ENCODE results near the gene MICA. TPM values are rescaled to one million over a fixed set of nuclear protein-coding genes. Genes with fewer than 3 reads are reported as not detected.
A peak's percentile ranks its signal among the peaks of the same experiment; 100 is the strongest.
"Not testable (repeated sequence)": the region's sequence is repeated elsewhere in the genome, so short reads cannot be mapped to it uniquely, and the experiment has no call there.

The MICA gene
- total and polyA plus RNA-seq, 4 donors, result 19.8 to 89.6 (median 27.3) TPM

DNA sequence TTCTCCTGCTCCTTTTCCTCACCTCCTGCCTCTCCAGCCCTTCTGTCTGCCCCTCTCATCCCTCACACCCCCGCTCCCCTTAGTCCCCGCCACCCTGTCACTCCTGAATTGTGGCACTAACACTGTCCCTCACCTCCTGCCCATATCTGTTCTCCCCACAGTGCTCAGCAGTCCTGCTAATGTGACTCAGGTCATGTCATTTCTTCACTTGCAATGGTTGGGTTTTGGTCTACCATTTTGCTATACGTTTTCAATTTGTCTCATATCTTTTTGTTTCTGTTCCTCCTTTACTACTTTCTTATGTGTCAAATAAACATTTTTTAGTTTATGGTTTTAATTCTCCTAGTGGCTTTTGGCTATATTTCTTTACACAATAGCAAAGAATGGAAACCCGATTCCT is 45.1 kb upstream of the MICA start:
- 38 to 42% methylated on average over 4 of the region's 4 CpGs for WGBS, 2 donors
- Histone ChIP-seq H3K36me3 (ENCODE audit: control insufficient read depth in 1 of 2, insufficient read depth in 2 of 2, low read length in 1 of 2) (no peaks in the 10 kb centered on the region), H3K27me3 (ENCODE audit: control insufficient read depth in 1 of 2, insufficient read depth in 2 of 2, low read length in 1 of 2) (no peaks in the 10 kb centered on the region), H3K9me3 (ENCODE audit: control insufficient read depth, low read length) (no peaks in the 10 kb centered on the region), H3K4me3 (ENCODE audit: low read length in 2 of 2) (no peak overlapping the region), H3K4me1 (ENCODE audit: control insufficient read depth in 1 of 2, insufficient read depth in 2 of 2, low read length in 2 of 2) (no peaks in the 10 kb centered on the region), H3K27ac (ENCODE audit: low read depth in 1 of 2, low read length in 2 of 2) (no peak overlapping the region)
- intact Hi-C loops (cut with DNase I), result loop anchor here in 1 of 2 donors (5.0 kb wide), 1 partner anchor 86 kb away; the partner anchor contains the start of gene HLA-C
- no peak for DNase-seq
- ATAC-seq (ENCODE audit: low FRiP score), result no peak

DNA sequence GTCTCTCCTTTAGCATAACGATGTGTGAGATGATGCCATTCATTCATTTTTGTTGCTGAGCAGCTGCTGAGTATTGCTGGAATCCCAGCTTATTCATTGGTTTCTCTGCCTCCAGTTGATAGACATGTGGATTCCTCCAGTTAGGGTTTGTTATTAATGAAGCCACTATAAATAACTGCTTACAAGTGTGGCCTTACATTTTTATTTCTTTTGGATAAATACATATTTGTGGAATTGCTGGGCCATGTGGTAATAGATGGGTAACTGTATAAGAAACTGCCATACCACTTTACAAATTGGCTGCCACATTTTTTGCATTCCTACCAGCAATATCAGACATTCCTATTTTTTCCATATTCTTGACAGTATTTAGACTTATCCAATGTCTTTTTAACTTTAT is 43.8 kb upstream of the MICA start:
- WGBS, 2 donors, result 18 to 61% methylated on average over 1 of the region's 1 CpG

DNA sequence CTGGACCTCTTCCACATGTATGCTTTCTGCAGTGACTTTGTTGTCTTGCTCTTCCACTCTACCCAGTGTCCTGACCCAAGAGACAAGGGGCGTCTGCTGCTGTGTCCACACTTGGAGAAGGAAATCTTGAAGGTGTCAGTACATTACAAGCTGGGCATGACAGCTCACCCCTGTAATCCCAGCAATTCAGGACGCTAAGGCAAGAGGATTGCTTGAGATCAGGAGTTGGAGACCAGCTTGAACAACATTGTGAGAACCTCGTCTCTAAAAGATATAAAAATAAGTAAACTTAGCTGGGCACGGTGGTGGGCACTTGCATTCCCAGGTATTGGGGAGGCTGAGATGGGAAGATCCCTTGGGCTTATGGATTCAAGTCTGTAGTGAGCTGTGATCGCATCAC is 40.6 kb upstream of the MICA start:
- DNase-seq, result no peak
- no peak for ATAC-seq (ENCODE audit: low FRiP score)

More for the DNA sequence above, 43.8 kb upstream of the MICA start:
- Histone ChIP-seq H3K4me3 (ENCODE audit: low read length in 2 of 2) (no peak overlapping the region), H3K27me3 (ENCODE audit: control insufficient read depth in 1 of 2, insufficient read depth in 2 of 2, low read length in 1 of 2) (no peaks in the 10 kb centered on the region), H3K27ac (ENCODE audit: low read depth in 1 of 2, low read length in 2 of 2) (no peak overlapping the region), H3K36me3 (ENCODE audit: control insufficient read depth in 1 of 2, insufficient read depth in 2 of 2, low read length in 1 of 2) (no peaks in the 10 kb centered on the region), H3K4me1 (ENCODE audit: control insufficient read depth in 1 of 2, insufficient read depth in 2 of 2, low read length in 2 of 2) (no peaks in the 10 kb centered on the region), H3K9me3 (ENCODE audit: control insufficient read depth, low read length) (no peaks in the 10 kb centered on the region)
- no peak for ATAC-seq (ENCODE audit: low FRiP score)
- intact Hi-C loops (cut with DNase I), result loop anchor here in 1 of 2 donors (5.0 kb wide), 1 partner anchor 87 kb away; the partner anchor contains the start of gene HLA-C
- DNase-seq, result no peak

DNA sequence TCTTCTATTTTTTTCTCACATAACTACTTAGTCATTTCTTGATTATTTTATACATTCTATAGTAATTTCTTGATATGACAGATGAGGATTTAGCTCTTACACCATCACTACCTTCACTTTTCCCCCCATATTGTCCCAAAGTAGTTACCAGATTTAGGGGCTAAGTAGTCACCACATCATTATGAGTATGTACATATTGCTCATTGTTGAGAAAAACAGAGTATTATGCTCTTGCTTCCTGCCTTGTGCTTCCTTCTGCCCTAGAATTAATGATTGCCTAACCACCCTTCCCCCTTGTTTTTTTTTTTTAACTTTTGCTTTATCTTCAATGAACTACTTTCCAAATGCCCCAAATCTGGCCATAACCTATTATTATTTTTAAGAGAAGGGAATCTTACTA is 39.6 kb upstream of the MICA start:
- H3K4me3 ChIP-seq (ENCODE audit: low read length in 2 of 2), result no peak overlapping the region
- ATAC-seq (ENCODE audit: low FRiP score), result no peak

More for the DNA sequence above, 40.6 kb upstream of the MICA start:
- WGBS, 2 donors, result 29 to 51% methylated on average over 5 of the region's 5 CpGs
- Histone ChIP-seq H3K27me3 (ENCODE audit: control insufficient read depth in 1 of 2, insufficient read depth in 2 of 2, low read length in 1 of 2) (no peaks in the 10 kb centered on the region), H3K27ac (ENCODE audit: low read depth in 1 of 2, low read length in 2 of 2) (no peak overlapping the region), H3K4me3 (ENCODE audit: low read length in 2 of 2) (no peak overlapping the region), H3K36me3 (ENCODE audit: control insufficient read depth in 1 of 2, insufficient read depth in 2 of 2, low read length in 1 of 2) (no peaks in the 10 kb centered on the region), H3K9me3 (ENCODE audit: control insufficient read depth, low read length) (no peaks in the 10 kb centered on the region), H3K4me1 (ENCODE audit: control insufficient read depth in 1 of 2, insufficient read depth in 2 of 2, low read length in 2 of 2) (no peaks in the 10 kb centered on the region)
- intact Hi-C loops (cut with DNase I), result no loop called here

DNA sequence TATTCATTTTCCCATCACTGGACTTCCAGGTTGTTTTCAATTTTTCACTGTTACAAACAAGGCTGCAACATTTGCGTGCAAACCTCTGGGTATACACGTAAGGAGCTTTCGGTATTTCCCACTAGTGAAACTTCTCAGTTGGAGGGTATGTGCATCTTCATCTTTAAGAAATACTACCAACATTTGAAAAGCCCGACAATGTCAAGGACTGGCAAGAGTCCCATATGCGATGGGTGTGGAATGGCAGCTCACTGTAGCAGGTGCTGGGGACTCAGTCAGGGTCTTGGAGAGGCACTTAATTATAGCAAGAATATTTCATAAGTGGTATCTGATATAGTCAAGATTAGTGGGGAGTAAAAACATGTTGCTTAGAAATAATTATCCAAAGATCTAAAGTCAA is 37.5 kb upstream of the MICA start:
- Histone ChIP-seq H3K27me3 (ENCODE audit: control insufficient read depth in 1 of 2, insufficient read depth in 2 of 2, low read length in 1 of 2) (no peaks in the 10 kb centered on the region), H3K4me3 (ENCODE audit: low read length in 2 of 2) (no peak overlapping the region), H3K27ac (ENCODE audit: low read depth in 1 of 2, low read length in 2 of 2) (no peak overlapping the region), H3K9me3 (ENCODE audit: control insufficient read depth, low read length) (no peaks in the 10 kb centered on the region), H3K4me1 (ENCODE audit: control insufficient read depth in 1 of 2, insufficient read depth in 2 of 2, low read length in 2 of 2) (no peaks in the 10 kb centered on the region), H3K36me3 (ENCODE audit: control insufficient read depth in 1 of 2, insufficient read depth in 2 of 2, low read length in 1 of 2) (no peaks in the 10 kb centered on the region)
- ATAC-seq (ENCODE audit: low FRiP score) (no peak), DNase-seq (no peak)
- intact Hi-C loops (cut with DNase I), result loop anchor here (2.0 to 5.0 kb wide), 3 partner anchors 94 to 229 kb away; partner anchors contain the start of gene HLA-C (in 1 of the 2)
- WGBS, 2 donors, result 59 to 63% methylated on average over 5 of the region's 5 CpGs

More for the DNA sequence above, 39.6 kb upstream of the MICA start:
- Histone ChIP-seq H3K9me3 (ENCODE audit: control insufficient read depth, low read length) (no peaks in the 10 kb centered on the region), H3K27ac (ENCODE audit: low read depth in 1 of 2, low read length in 2 of 2) (no peak overlapping the region), H3K27me3 (ENCODE audit: control insufficient read depth in 1 of 2, insufficient read depth in 2 of 2, low read length in 1 of 2) (no peaks in the 10 kb centered on the region), H3K4me1 (ENCODE audit: control insufficient read depth in 1 of 2, insufficient read depth in 2 of 2, low read length in 2 of 2) (no peaks in the 10 kb centered on the region), H3K36me3 (ENCODE audit: control insufficient read depth in 1 of 2, insufficient read depth in 2 of 2, low read length in 1 of 2) (no peaks in the 10 kb centered on the region)
- intact Hi-C loops (cut with DNase I), result no loop called here
- no peak for DNase-seq

DNA sequence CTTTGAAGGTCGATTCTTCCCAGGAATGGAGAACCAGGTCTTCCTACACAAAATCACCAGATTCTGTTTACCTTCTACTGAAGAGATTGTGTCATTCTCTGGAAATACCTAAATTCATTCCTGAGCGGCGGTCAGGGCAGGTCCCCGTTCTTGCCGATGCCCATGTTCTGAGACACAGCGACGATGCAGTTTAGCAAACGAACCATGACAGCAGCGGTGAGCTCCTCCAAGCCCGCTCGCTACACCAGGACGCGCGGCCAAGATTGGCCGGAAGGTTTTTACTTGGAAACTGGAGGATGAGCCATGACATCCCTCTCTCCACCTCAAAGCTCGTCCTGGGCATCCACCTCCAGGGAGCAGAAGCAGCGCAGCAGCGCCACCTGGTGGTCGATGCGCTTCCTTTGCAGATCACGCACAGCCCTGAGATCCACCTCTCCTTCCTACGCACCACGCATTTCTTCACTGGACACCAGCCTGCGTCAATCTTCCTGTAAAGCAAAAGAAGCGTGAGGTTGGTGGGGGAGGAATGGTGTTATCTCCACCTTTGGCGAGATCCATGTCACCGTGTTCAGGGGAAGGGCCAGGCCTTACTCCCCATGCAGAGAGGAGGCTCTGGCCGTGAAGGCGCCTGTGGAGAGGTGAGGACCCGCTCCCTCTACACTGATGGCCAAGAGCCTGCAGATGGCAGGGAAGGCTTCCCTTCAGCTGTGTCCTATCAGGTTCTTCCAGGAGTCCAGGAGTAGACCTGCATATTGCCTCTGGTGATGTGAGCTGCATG is 36.5 kb upstream of the MICA start:
- 2 to 4% methylated on average over 28 to 30 of the region's 30 CpGs for WGBS, 2 donors
- Histone ChIP-seq H3K36me3 (ENCODE audit: control insufficient read depth in 1 of 2, insufficient read depth in 2 of 2, low read length in 1 of 2) (no peaks in the 10 kb centered on the region), H3K9me3 (ENCODE audit: control insufficient read depth, low read length) (no peaks in the 10 kb centered on the region), H3K4me1 (ENCODE audit: control insufficient read depth in 1 of 2, insufficient read depth in 2 of 2, low read length in 2 of 2) (no peaks in the 10 kb centered on the region), H3K4me3 (ENCODE audit: low read length in 2 of 2) (no peak overlapping the region), H3K27ac (ENCODE audit: low read depth in 1 of 2, low read length in 2 of 2) (no peak overlapping the region), H3K27me3 (ENCODE audit: control insufficient read depth in 1 of 2, insufficient read depth in 2 of 2, low read length in 1 of 2) (no peaks in the 10 kb centered on the region)
- intact Hi-C loops (cut with DNase I), result loop anchor here (1.0 to 5.0 kb wide), 5 partner anchors 95 to 230 kb away; partner anchors contain the start of gene HLA-C (in 1 of the 2)
- peak; percentile 96 for ATAC-seq (ENCODE audit: low FRiP score)
- DNase-seq, result peak; percentile 89 to 97

DNA sequence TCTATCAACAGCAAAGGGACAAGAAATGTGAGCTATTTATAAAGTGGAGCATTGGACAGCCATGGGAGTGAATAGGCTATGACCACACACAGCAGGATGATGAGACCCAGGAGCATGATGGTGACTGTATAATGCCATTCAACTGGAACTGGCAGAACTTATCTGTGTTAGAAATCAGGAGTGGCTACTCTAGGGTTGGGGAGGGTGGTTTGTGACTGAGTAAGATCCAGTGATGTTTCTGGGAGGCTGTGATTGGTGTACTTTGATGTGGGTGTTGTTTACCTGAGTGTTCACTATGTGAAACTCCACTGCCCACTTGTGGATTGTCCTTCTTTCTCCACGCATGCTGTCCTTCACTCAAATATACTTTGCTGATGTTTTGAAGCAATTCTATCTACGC is 34.9 kb upstream of the MICA start:
- intact Hi-C loops (cut with DNase I), result loop anchor here in 1 of 2 donors (5.0 kb wide), 1 partner anchor 96 kb away; the partner anchor contains the start of gene HLA-C
- DNase-seq (no peak), ATAC-seq (ENCODE audit: low FRiP score) (no peak)
- H3K36me3 ChIP-seq (ENCODE audit: control insufficient read depth in 1 of 2, insufficient read depth in 2 of 2, low read length in 1 of 2), result no peaks in the 10 kb centered on the region
- WGBS, 2 donors, result 69 to 75% methylated on average over 2 of the region's 2 CpGs
- H3K4me1 ChIP-seq (ENCODE audit: control insufficient read depth in 1 of 2, insufficient read depth in 2 of 2, low read length in 2 of 2), result no peaks in the 10 kb centered on the region
- no peak overlapping the region for H3K4me3 ChIP-seq (ENCODE audit: low read length in 2 of 2)
- no peaks in the 10 kb centered on the region for H3K9me3 ChIP-seq (ENCODE audit: control insufficient read depth, low read length)
- no peak overlapping the region for H3K27ac ChIP-seq (ENCODE audit: low read depth in 1 of 2, low read length in 2 of 2)
- no peaks in the 10 kb centered on the region for H3K27me3 ChIP-seq (ENCODE audit: control insufficient read depth in 1 of 2, insufficient read depth in 2 of 2, low read length in 1 of 2)

DNA sequence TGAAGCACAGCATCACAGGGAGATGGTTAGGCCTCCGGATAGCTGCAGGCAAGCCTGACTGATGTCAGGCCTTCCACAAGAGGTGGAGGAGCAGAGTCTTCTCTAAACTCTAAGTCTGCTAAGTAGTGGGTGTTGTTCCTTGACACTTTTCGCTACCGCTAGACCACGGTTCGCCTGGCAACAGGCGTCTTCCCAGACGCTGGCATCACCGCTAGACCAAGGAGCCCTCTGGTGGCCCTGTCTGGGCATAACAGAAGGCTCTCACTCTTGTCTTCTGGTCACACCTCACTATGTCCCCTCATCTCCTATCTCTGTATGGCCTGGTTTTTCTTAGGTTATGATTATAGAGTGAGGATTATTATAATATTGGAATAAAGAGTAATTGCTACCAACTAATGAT is 29.3 kb upstream of the MICA start:
- ATAC-seq (ENCODE audit: low FRiP score); H3K36me3 ChIP-seq (ENCODE audit: control insufficient read depth in 1 of 2, insufficient read depth in 2 of 2, low read length in 1 of 2); H3K27me3 ChIP-seq (ENCODE audit: control insufficient read depth in 1 of 2, insufficient read depth in 2 of 2, low read length in 1 of 2); H3K27ac ChIP-seq (ENCODE audit: low read depth in 1 of 2, low read length in 2 of 2); DNase-seq; H3K9me3 ChIP-seq (ENCODE audit: control insufficient read depth, low read length); H3K4me3 ChIP-seq (ENCODE audit: low read length in 2 of 2); intact Hi-C loops (cut with DNase I); H3K4me1 ChIP-seq (ENCODE audit: control insufficient read depth in 1 of 2, insufficient read depth in 2 of 2, low read length in 2 of 2): not testable (repeated sequence)
- 18% methylated on average over 5 of the region's 8 CpGs; no CpG with 5 or more reads in 1 of the 2 donors for WGBS, 2 donors

DNA sequence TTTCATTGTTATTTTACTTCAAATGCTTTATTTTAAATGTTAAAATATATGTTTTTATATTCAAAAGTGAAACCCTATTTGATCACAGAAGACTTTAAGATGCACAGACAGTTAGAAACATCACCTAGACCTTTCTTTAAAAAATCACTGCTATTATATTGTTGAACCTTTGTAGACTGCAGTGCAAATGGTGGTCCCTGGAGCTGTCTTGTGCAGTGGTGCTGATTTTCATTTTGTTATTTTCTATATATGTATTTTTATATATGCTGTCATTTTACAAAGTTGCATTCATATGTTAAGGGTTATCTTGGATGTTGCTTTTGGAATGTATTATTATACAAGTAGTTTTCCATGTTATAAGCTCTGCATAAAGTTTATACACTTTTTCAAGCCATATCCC is 27.7 kb upstream of the MICA start:
- DNase-seq, result no peak
- Histone ChIP-seq H3K4me3 (ENCODE audit: low read length in 2 of 2) (no peak overlapping the region), H3K27me3 (ENCODE audit: control insufficient read depth in 1 of 2, insufficient read depth in 2 of 2, low read length in 1 of 2) (no peaks in the 10 kb centered on the region), H3K4me1 (ENCODE audit: control insufficient read depth in 1 of 2, insufficient read depth in 2 of 2, low read length in 2 of 2) (no peaks in the 10 kb centered on the region), H3K27ac (ENCODE audit: low read depth in 1 of 2, low read length in 2 of 2) (no peak overlapping the region), H3K9me3 (ENCODE audit: control insufficient read depth, low read length) (no peaks in the 10 kb centered on the region), H3K36me3 (ENCODE audit: control insufficient read depth in 1 of 2, insufficient read depth in 2 of 2, low read length in 1 of 2) (no peaks in the 10 kb centered on the region)
- no peak for ATAC-seq (ENCODE audit: low FRiP score)
- intact Hi-C loops (cut with DNase I), result no loop called here

Measured in aorta (tissue), 5 donors.